H1 (cell line): ENCODE data around the gene ASIC2. TPM values are rescaled to one million over a fixed set of nuclear protein-coding genes. Genes with fewer than 3 reads are reported as not detected.

Source experiments
- BRCA1 ChIP-seq: IDR thresholded peaks from 2 replicates; pipeline ENCODE4 v1.6.1; 2012; ENCODE audit warnings: low read depth, low read length, improper control_type of control experiment
- CREB1 ChIP-seq: IDR thresholded peaks from 2 replicates; pipeline ENCODE4 v1.6.1; 2012; ENCODE audit warnings: inconsistent platforms
- EGR1 ChIP-seq: IDR thresholded peaks from 2 replicates; pipeline ENCODE4 v1.6.1; 2011; ENCODE audit warnings: low read depth, low read length, borderline replicate concordance
- EZH2 ChIP-seq: fragments of 200-600 bp; sonication (generic); IDR thresholded peaks from 2 replicates; pipeline ENCODE4 v1.7.1; 2012; ENCODE audit warnings: low read depth, mild to moderate bottlenecking, moderate library complexity, low read length, inconsistent platforms; ENCODE audit not compliant: severe bottlenecking
- FOSL1 ChIP-seq: IDR thresholded peaks from 2 replicates; pipeline ENCODE4 v1.6.1; 2011; ENCODE audit warnings: mild to moderate bottlenecking, low read depth, low read length, moderate library complexity; ENCODE audit not compliant: insufficient read depth
- GTF2F1 ChIP-seq: IDR thresholded peaks from 2 replicates; pipeline ENCODE4 v1.6.1; 2012; ENCODE audit warnings: low read depth, low read length, improper control_type of control experiment, borderline replicate concordance
- RAD21 ChIP-seq, 2 experiments: IDR thresholded peaks in 1 of 2; conservative IDR thresholded peaks in 1 of 2; 2 replicates each; pipeline ENCODE4 v1.6.1; 2011; ENCODE audit warnings: low read depth in 2 of 2, low read length in 2 of 2, improper control_type of control experiment in 1 of 2, inconsistent platforms in 1 of 2, mild to moderate bottlenecking in 1 of 2, moderate library complexity in 1 of 2
- SIN3A ChIP-seq, 2 experiments: IDR thresholded peaks in 1 of 2; conservative IDR thresholded peaks in 1 of 2; 2 replicates each; pipeline ENCODE4 v1.6.1; 2011 to 2012; ENCODE audit warnings: low read length in 2 of 2, improper control_type of control experiment in 1 of 2, low read depth in 1 of 2, mild to moderate bottlenecking in 1 of 2
- TBP ChIP-seq: IDR thresholded peaks from 2 replicates; pipeline ENCODE4 v1.6.1; 2011; ENCODE audit warnings: low read depth, low read length, improper control_type of control experiment
- polyA plus RNA-seq, 7 experiments: library from polyadenylated mRNA; depleted of rRNA in 3 of 7; stranded (reverse) in 5 of 7; unstranded in 2 of 7; fragments of >200 nt in 5 of 7; fragments of 200-250 nt in 2 of 7; gene quantifications; 1 replicate in 5 of 7; 2 replicates in 1 of 7; 4 replicates in 1 of 7; pipeline versions ENCODE4 v1.2.1 to v1.2.3, GENCODE V29; 2011 to 2013; ENCODE audit warnings: missing spikeins in 2 of 7, mixed read lengths in 2 of 7
- total RNA-seq: library from RNA; stranded (reverse); fragmentation: NEBNext Ultra II Directional; extraction: Animal tissue kit (Norgen Biotek cat#: 25700); gene quantifications from 2 replicates; pipeline ENCODE4 v1.2.1, GENCODE V29; 2021
- TF ChIP-seq, protein P1 (sequence below), 3 experiments: IDR thresholded peaks; 1 replicate in 2 of 3; 2 replicates in 1 of 3; pipeline versions ENCODE4 v1.5.1 to v1.6.1; 2011; ENCODE audit warnings: low read length in 3 of 3, mild to moderate bottlenecking in 3 of 3, inconsistent platforms in 2 of 3, low read depth in 1 of 3, moderate library complexity in 1 of 3; ENCODE audit not compliant: insufficient read depth in 1 of 3; ENCODE audit errors: control extremely low read depth in 1 of 3

Gene ASIC2
- total and polyA plus RNA-seq, 2 of the 8 experiments (the other 6 are each of a cell fraction or from before 2014, with no cell fraction given): 0.86 to 1.2 TPM

DNA sequence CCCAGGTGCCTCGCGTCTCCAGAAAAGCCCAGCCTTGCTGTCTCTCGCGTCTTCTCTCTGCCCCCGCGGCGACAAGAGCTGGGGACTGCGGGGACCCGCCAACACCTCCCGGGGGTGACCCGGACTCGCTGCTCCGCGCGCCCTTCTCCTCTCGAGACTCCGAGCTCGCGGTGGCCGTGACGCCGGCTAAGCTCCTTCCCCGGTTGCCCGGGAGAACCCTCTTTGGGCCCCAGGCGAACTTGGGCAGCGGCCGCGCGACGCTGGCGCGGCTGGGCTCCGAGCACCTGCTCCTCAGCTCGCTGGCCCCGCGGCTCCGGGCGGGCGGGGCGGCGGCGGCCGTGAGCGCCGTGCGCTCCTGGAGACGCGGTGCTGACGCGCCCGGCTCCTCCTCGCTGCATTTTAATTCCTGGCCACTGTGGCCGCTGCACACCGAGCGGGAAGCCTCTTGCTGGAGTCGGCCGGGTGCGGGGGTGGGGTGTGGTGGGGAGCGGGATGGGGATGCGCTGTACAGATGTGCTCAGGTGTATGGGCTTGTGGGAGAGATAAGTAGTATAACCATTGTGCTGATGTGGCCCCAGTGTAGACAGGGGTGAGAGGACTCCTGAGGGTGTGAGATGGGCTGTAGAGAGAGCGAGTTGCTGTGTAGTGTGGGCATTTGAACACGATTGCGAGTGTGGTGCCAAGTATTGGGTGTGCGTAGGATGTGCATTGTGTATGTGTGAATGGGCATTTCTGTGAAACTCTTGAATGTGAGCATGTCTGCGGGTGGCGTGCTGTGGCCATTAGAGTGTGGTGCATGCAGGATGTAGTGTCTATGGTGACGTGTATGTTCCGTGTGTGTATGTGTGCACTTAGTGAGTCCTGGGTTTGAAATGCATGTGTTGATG is at the start of gene ASIC2 (continued):
- TF ChIP-seq, protein P1, sequence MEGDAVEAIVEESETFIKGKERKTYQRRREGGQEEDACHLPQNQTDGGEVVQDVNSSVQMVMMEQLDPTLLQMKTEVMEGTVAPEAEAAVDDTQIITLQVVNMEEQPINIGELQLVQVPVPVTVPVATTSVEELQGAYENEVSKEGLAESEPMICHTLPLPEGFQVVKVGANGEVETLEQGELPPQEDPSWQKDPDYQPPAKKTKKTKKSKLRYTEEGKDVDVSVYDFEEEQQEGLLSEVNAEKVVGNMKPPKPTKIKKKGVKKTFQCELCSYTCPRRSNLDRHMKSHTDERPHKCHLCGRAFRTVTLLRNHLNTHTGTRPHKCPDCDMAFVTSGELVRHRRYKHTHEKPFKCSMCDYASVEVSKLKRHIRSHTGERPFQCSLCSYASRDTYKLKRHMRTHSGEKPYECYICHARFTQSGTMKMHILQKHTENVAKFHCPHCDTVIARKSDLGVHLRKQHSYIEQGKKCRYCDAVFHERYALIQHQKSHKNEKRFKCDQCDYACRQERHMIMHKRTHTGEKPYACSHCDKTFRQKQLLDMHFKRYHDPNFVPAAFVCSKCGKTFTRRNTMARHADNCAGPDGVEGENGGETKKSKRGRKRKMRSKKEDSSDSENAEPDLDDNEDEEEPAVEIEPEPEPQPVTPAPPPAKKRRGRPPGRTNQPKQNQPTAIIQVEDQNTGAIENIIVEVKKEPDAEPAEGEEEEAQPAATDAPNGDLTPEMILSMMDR (IDR thresholded peaks at IDR 0.05; ENCODE audit: control extremely low read depth in 1 of 3, insufficient read depth in 1 of 3, low read depth in 1 of 3, low read length in 3 of 3): peak; percentile 20 to 45 (median 42)
- peak; percentile 45 to 67; a peak in 3 of 4 replicates for TF ChIP-seq RAD21 (IDR thresholded peaks at IDR 0.05 in 1 of 2, conservative IDR thresholded peaks at IDR 0.05 in 1 of 2; ENCODE audit: low read depth in 2 of 2, low read length in 2 of 2)
- TF ChIP-seq EZH2: peak; percentile 53
- TF ChIP-seq FOSL1: no peak
- no peak for TF ChIP-seq SIN3A (conservative IDR thresholded peaks at IDR 0.05 in 1 of 2, IDR thresholded peaks at IDR 0.05 in 1 of 2; ENCODE audit: low read depth in 1 of 2, low read length in 2 of 2)
- TF ChIP-seq BRCA1: no peak
- TF ChIP-seq GTF2F1: no peak
- peak; percentile 77 for TF ChIP-seq CREB1
- TF ChIP-seq TBP: no peak
- peak; percentile 68; the same call in 1 of the 2 replicates for TF ChIP-seq EGR1
